Upper lobe of left lung (tissue), 6 donors: Measurements from ENCODE around the gene CD99L2. TPM values are rescaled to one million over a fixed set of nuclear protein-coding genes. Genes with fewer than 3 reads are reported as not detected.

Experiments used
- ATAC-seq, 2 donors: fragments of 200-7000 bp; cut with Tn5 transposase; one replicate each; pipeline ENCODE4 v1.9.1; 2022; ENCODE audit warnings: mild to moderate bottlenecking in 2 of 2, moderate library complexity in 2 of 2; ENCODE audit not compliant: low FRiP score in 2 of 2
- DNase-seq, 2 donors: peaks; one replicate each; pipeline ENCODE4 v3.0.0-alpha.2; 2019 to 2020
- H3K27ac ChIP-seq, 4 donors: fragments of 200-600 bp; sonication (generic); one replicate each; pipeline ENCODE4 v1.5.1; 2016 to 2019
- H3K27me3 ChIP-seq, 4 donors: fragments of 200-600 bp; sonication (generic); one replicate each; pipeline ENCODE4 v1.5.1; 2017 to 2019
- H3K36me3 ChIP-seq, 4 donors: fragments of 200-600 bp; sonication (generic); one replicate each; pipeline ENCODE4 v1.5.1; 2016 to 2019
- H3K4me1 ChIP-seq, 4 donors: fragments of 200-600 bp; sonication (generic); one replicate each; pipeline ENCODE4 v1.5.1; 2018 to 2019
- H3K4me3 ChIP-seq, 4 donors: fragments of 200-600 bp; sonication (generic); one replicate each; pipeline ENCODE4 v1.5.1; 2017 to 2019; ENCODE audit warnings: mild to moderate bottlenecking in 2 of 4, moderate library complexity in 1 of 4
- H3K9me3 ChIP-seq, 4 donors: fragments of 200-600 bp; sonication (generic); one replicate each; pipeline ENCODE4 v1.5.1; 2018 to 2019
- EP300 ChIP-seq, 4 donors: sonication (generic); formaldehyde crosslinking; IDR thresholded peaks; one replicate each; pipeline ENCODE4 v1.5.1; 2017; ENCODE audit warnings: antibody characterized with exemption in 4 of 4, control low read depth in 2 of 4
- POLR2A ChIP-seq, 4 donors: fragments of 450-650 bp; IDR thresholded peaks; one replicate each; pipeline ENCODE4 v1.5.1; 2016 to 2017; ENCODE audit warnings: antibody characterized with exemption in 4 of 4, mild to moderate bottlenecking in 2 of 4
- POLR2AphosphoS5 ChIP-seq, 2 donors: sonication (generic); formaldehyde crosslinking; IDR thresholded peaks; one replicate each; pipeline ENCODE4 v1.5.1; 2017; ENCODE audit warnings: antibody characterized with exemption in 2 of 2
- WGBS, 2 donors: methylation state at CpG; one replicate each; pipeline ENCODE4 v1.1.5; 2017 to 2018; 5-methylcytosine and 5-hydroxymethylcytosine counted together
- total RNA-seq, 6 donors: library from RNA; depleted of rRNA in 4 of 6; stranded (reverse); fragments of >200 nt in 4 of 6; gene quantifications; one replicate each; pipeline versions ENCODE4 v1.1.0 to v1.2.1, GENCODE V29; 2016 to 2021
- TF ChIP-seq, protein P1 (sequence below), 6 experiments: fragments of 450-650 bp in 4 of 6; fragments of 200-600 bp in 2 of 6; sonication (generic) in 2 of 6; IDR thresholded peaks; one replicate each; pipeline ENCODE4 v1.5.1; 2016 to 2019; ENCODE audit warnings: antibody characterized with exemption in 6 of 6
- donor health status: DM: no; HTN: no; CAD: no; lungs with moderate emphysema.
- donor health status: DM: no; HTN: yes; CAD: no; lungs with severe emphysema.

CD99L2 gene
- total RNA-seq, 6 donors from 2014 or later: 16.8 to 41.6 (median 34.9) TPM

GRCh38 chrX:150769408-150769807, 129.1 kb downstream of the CD99L2 start:
- H3K27ac ChIP-seq: no peak overlapping the region
- TF ChIP-seq POLR2A (IDR thresholded peaks at IDR 0.05) (no peak), POLR2AphosphoS5 (IDR thresholded peaks at IDR 0.05) (no peak), EP300 (IDR thresholded peaks at IDR 0.05) (no peak)
- TF ChIP-seq, protein P1, sequence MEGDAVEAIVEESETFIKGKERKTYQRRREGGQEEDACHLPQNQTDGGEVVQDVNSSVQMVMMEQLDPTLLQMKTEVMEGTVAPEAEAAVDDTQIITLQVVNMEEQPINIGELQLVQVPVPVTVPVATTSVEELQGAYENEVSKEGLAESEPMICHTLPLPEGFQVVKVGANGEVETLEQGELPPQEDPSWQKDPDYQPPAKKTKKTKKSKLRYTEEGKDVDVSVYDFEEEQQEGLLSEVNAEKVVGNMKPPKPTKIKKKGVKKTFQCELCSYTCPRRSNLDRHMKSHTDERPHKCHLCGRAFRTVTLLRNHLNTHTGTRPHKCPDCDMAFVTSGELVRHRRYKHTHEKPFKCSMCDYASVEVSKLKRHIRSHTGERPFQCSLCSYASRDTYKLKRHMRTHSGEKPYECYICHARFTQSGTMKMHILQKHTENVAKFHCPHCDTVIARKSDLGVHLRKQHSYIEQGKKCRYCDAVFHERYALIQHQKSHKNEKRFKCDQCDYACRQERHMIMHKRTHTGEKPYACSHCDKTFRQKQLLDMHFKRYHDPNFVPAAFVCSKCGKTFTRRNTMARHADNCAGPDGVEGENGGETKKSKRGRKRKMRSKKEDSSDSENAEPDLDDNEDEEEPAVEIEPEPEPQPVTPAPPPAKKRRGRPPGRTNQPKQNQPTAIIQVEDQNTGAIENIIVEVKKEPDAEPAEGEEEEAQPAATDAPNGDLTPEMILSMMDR (IDR thresholded peaks at IDR 0.05): no peak
- H3K4me3 ChIP-seq: no peak overlapping the region
- DNase-seq (no peak), ATAC-seq (no peak)
- peaks cover 0 to 10% (median 5%) of the 10 kb centered on the region in 4 donors for H3K4me1 ChIP-seq
- 88 to 100% methylated on average over 8 to 13 of the region's 13 CpGs for WGBS, 2 donors
- peaks cover 0 to 25% (median 0%) of the 10 kb centered on the region in 4 donors for H3K36me3 ChIP-seq
- no peaks in the 10 kb centered on the region for H3K9me3 ChIP-seq
- no peaks in the 10 kb centered on the region for H3K27me3 ChIP-seq

DNA sequence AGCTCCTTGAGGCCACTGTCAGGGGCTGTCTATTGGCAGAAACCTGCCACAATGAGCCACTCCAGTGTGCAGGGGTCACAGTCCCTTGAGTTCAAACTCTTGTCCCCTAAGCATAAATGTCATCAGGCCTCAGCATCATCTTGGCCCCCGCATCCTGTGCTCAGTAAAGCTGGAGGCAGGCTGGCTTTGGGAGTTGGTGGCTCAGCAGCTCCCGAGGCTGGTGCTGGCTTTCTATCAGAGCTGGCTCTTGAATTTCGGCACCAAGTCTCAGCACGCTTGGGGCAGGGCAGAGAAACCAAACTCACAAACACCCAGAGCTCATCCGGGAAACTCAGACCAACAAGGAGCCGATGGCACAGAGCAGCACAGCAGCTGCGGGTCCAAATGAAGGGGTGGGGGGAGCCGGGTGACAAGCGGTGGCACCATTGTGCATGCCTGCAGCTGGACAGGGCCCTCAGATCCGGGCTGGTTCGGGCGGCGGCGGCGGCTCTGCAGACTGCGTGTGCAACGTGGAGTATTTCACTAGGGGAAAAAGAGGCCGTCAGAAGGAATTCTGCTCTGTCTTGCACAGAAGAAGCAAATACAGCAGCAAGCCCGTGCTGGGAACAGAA, 129.8 kb downstream of the CD99L2 start:
- 93 to 99% methylated on average over 12 to 19 of the region's 19 CpGs for WGBS, 2 donors
- Histone ChIP-seq H3K36me3 (peaks cover 0 to 25% (median 0%) of the 10 kb centered on the region in 4 donors), H3K4me3 (no peak overlapping the region), H3K27ac (no peak overlapping the region), H3K4me1 (peaks cover 0 to 10% (median 5%) of the 10 kb centered on the region in 4 donors), H3K27me3 (no peaks in the 10 kb centered on the region), H3K9me3 (no peaks in the 10 kb centered on the region)
- ATAC-seq: no peak
- no peak for DNase-seq
- no peak for TF ChIP-seq POLR2A (IDR thresholded peaks at IDR 0.05)
- no peak for TF ChIP-seq POLR2AphosphoS5 (IDR thresholded peaks at IDR 0.05)
- TF ChIP-seq EP300 (IDR thresholded peaks at IDR 0.05): no peak
- TF ChIP-seq, protein P1 (IDR thresholded peaks at IDR 0.05): no peak

DNA sequence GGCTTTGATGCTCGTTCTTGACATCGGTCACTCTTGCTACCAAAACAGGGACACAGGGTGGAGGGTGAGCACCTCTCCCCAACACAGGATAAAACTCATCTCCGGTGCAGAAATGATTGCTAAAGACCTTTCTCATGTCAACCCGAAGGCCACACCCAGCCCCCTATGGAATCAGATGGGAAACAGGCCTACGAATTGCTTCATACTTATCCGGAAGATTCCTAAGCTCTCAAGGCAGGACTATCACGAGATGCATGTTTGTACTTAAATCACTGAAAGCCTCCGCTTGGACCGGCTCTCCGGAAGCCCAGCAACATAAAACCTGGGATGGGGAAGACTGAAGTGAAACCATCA, 130.4 kb downstream of the CD99L2 start:
- no peaks in the 10 kb centered on the region for H3K27me3 ChIP-seq
- H3K27ac ChIP-seq: no peak overlapping the region
- no peak overlapping the region for H3K4me3 ChIP-seq
- DNase-seq: no peak
- WGBS, 2 donors: 89 to 97% methylated on average over 7 to 10 of the region's 10 CpGs
- no peak for ATAC-seq
- H3K36me3 ChIP-seq: peaks cover 0 to 25% (median 0%) of the 10 kb centered on the region in 4 donors
- TF ChIP-seq EP300 (IDR thresholded peaks at IDR 0.05): no peak
- TF ChIP-seq, protein P1 (IDR thresholded peaks at IDR 0.05): no peak
- TF ChIP-seq POLR2A (IDR thresholded peaks at IDR 0.05): no peak
- TF ChIP-seq POLR2AphosphoS5 (IDR thresholded peaks at IDR 0.05): no peak
- H3K9me3 ChIP-seq: no peaks in the 10 kb centered on the region
- peaks cover 0 to 10% (median 5%) of the 10 kb centered on the region in 4 donors for H3K4me1 ChIP-seq

- WGBS, 2 donors: 74 to 78% methylated on average over 11 to 17 of the region's 17 CpGs
- H3K4me1 ChIP-seq: peaks cover 0 to 10% (median 5%) of the 10 kb centered on the region in 4 donors
- no peak overlapping the region for H3K4me3 ChIP-seq
- H3K9me3 ChIP-seq: no peaks in the 10 kb centered on the region
- H3K36me3 ChIP-seq: peaks cover 0 to 25% (median 0%) of the 10 kb centered on the region in 4 donors
- TF ChIP-seq POLR2A (IDR thresholded peaks at IDR 0.05): no peak
- TF ChIP-seq, protein P1 (IDR thresholded peaks at IDR 0.05): no peak
- TF ChIP-seq EP300 (IDR thresholded peaks at IDR 0.05): no peak
- TF ChIP-seq POLR2AphosphoS5 (IDR thresholded peaks at IDR 0.05): no peak
- ATAC-seq: peak in 1 of 2 donors; percentile 31
- no peak for DNase-seq
- no peaks in the 10 kb centered on the region for H3K27me3 ChIP-seq
- peak overlapping the region in 1 of 4 donors; percentile 7 for H3K27ac ChIP-seq
Measured at GRCh38 chrX:150767475-150768131, 130.9 kb downstream of the CD99L2 start.
